Neuron (in vitro differentiated cells): ENCODE data around the gene RAPGEF4.
"Not testable (repeated sequence)": the region's sequence is repeated elsewhere in the genome, so short reads cannot be mapped to it uniquely, and the experiment has no call there.

ENCODE experiments used
- H2AFZ ChIP-seq: one replicate; pipeline ENCODE4 v1.6.1; 2013; ENCODE audit warnings: low read depth, mild to moderate bottlenecking, inconsistent platforms, low read length, moderate library complexity
- H3K27me3 ChIP-seq: one replicate; pipeline ENCODE4 v1.6.1; 2013; ENCODE audit warnings: low read length; ENCODE audit not compliant: insufficient read depth
- H3K36me3 ChIP-seq: one replicate; pipeline ENCODE4 v1.6.1; 2013; ENCODE audit warnings: low read length; ENCODE audit not compliant: insufficient read depth
- H3K4me1 ChIP-seq: one replicate; pipeline ENCODE4 v1.6.1; 2013; ENCODE audit warnings: low read length; ENCODE audit not compliant: insufficient read depth
- H3K4me3 ChIP-seq: 2 replicates; pipeline ENCODE4 v1.5.1; 2013; ENCODE audit warnings: mild to moderate bottlenecking, low read length, moderate library complexity
- H3K9me3 ChIP-seq: one replicate; pipeline ENCODE4 v1.6.1; 2013; ENCODE audit warnings: low read length

Gene RAPGEF4

GRCh38 chr2:173086518-173087213 lies 351.0 kb downstream of the RAPGEF4 start:
- peaks cover 2% of the 10 kb centered on the region for H3K9me3 ChIP-seq
- H3K36me3 ChIP-seq, result peaks cover 3% of the 10 kb centered on the region
- no peaks in the 10 kb centered on the region for H3K27me3 ChIP-seq
- no peak overlapping the region for H3K4me3 ChIP-seq
- no peak overlapping the region for H2AFZ ChIP-seq
- H3K4me1 ChIP-seq, result no peaks in the 10 kb centered on the region

GRCh38 chr2:173087214-173087581 lies 351.6 kb downstream of the RAPGEF4 start:
- H2AFZ ChIP-seq, result no peak overlapping the region
- no peaks in the 10 kb centered on the region for H3K4me1 ChIP-seq
- H3K9me3 ChIP-seq, result no peaks in the 10 kb centered on the region
- no peak overlapping the region for H3K4me3 ChIP-seq
- H3K36me3 ChIP-seq, result peaks cover 6% of the 10 kb centered on the region
- H3K27me3 ChIP-seq, result no peaks in the 10 kb centered on the region

GRCh38 chr2:173087793-173088496 lies 352.3 kb downstream of the RAPGEF4 start:
- Histone ChIP-seq H3K36me3 (peaks cover 10% of the 10 kb centered on the region), H3K9me3 (no peaks in the 10 kb centered on the region), H3K4me3 (no peak overlapping the region), H3K27me3 (no peaks in the 10 kb centered on the region), H2AFZ (no peak overlapping the region), H3K4me1 (no peaks in the 10 kb centered on the region)

GRCh38 chr2:173090276-173090877 lies 354.7 kb downstream of the RAPGEF4 start:
- H3K36me3 ChIP-seq, result peaks cover 12% of the 10 kb centered on the region
- H3K27me3 ChIP-seq, result no peaks in the 10 kb centered on the region
- H3K4me1 ChIP-seq, result no peaks in the 10 kb centered on the region
- H3K9me3 ChIP-seq, result no peaks in the 10 kb centered on the region
- H3K4me3 ChIP-seq, result no peak overlapping the region
- no peak overlapping the region for H2AFZ ChIP-seq

- Histone ChIP-seq H3K9me3 (no peaks in the 10 kb centered on the region), H3K36me3 (peaks cover 12% of the 10 kb centered on the region), H2AFZ (no peak overlapping the region), H3K27me3 (no peaks in the 10 kb centered on the region), H3K4me1 (no peaks in the 10 kb centered on the region), H3K4me3 (no peak overlapping the region)
Measured at GRCh38 chr2:173090973-173091660, 355.5 kb downstream of the RAPGEF4 start.

GRCh38 chr2:173091910-173092309 lies 356.3 kb downstream of the RAPGEF4 start:
- Histone ChIP-seq H3K27me3 (no peaks in the 10 kb centered on the region), H2AFZ (no peak overlapping the region), H3K4me1 (no peaks in the 10 kb centered on the region), H3K36me3 (peaks cover 12% of the 10 kb centered on the region), H3K4me3 (no peak overlapping the region), H3K9me3 (no peaks in the 10 kb centered on the region)

- H3K9me3 ChIP-seq, result no peaks in the 10 kb centered on the region
- peaks cover 12% of the 10 kb centered on the region for H3K36me3 ChIP-seq
- H3K4me1 ChIP-seq, result no peaks in the 10 kb centered on the region
- H2AFZ ChIP-seq, result no peak overlapping the region
- no peaks in the 10 kb centered on the region for H3K27me3 ChIP-seq
- no peak overlapping the region for H3K4me3 ChIP-seq
Measured at GRCh38 chr2:173092844-173093402, 357.3 kb downstream of the RAPGEF4 start.

- H3K9me3 ChIP-seq, H3K27me3 ChIP-seq, H3K4me1 ChIP-seq, H2AFZ ChIP-seq, H3K4me3 ChIP-seq: not testable (repeated sequence)
- peaks cover 12% of the 10 kb centered on the region for H3K36me3 ChIP-seq
Measured at GRCh38 chr2:173093617-173094016, 358.0 kb downstream of the RAPGEF4 start.

GRCh38 chr2:173094731-173095130 lies 359.1 kb downstream of the RAPGEF4 start:
- Histone ChIP-seq H3K9me3 (no peaks in the 10 kb centered on the region), H3K4me3 (no peak overlapping the region), H3K36me3 (peaks cover 12% of the 10 kb centered on the region), H3K4me1 (no peaks in the 10 kb centered on the region), H3K27me3 (no peaks in the 10 kb centered on the region), H2AFZ (no peak overlapping the region)

- no peak overlapping the region for H2AFZ ChIP-seq
- H3K4me3 ChIP-seq, result no peak overlapping the region
- H3K27me3 ChIP-seq, result no peaks in the 10 kb centered on the region
- no peaks in the 10 kb centered on the region for H3K4me1 ChIP-seq
- H3K9me3 ChIP-seq, result no peaks in the 10 kb centered on the region
- H3K36me3 ChIP-seq, result peaks cover 12% of the 10 kb centered on the region
Measured at GRCh38 chr2:173095356-173095755, 359.7 kb downstream of the RAPGEF4 start.

- H2AFZ ChIP-seq, result no peak overlapping the region
- H3K27me3 ChIP-seq, result no peaks in the 10 kb centered on the region
- no peaks in the 10 kb centered on the region for H3K36me3 ChIP-seq
- no peaks in the 10 kb centered on the region for H3K9me3 ChIP-seq
- H3K4me1 ChIP-seq, result no peaks in the 10 kb centered on the region
- no peak overlapping the region for H3K4me3 ChIP-seq
Measured at GRCh38 chr2:173099271-173099670, 363.6 kb downstream of the RAPGEF4 start.

- Histone ChIP-seq H3K4me1 (no peaks in the 10 kb centered on the region), H3K9me3 (no peaks in the 10 kb centered on the region), H2AFZ (no peak overlapping the region), H3K4me3 (no peak overlapping the region), H3K27me3 (no peaks in the 10 kb centered on the region), H3K36me3 (no peaks in the 10 kb centered on the region)
Measured at GRCh38 chr2:173099804-173100203, 364.2 kb downstream of the RAPGEF4 start.

- no peak overlapping the region for H2AFZ ChIP-seq
- no peaks in the 10 kb centered on the region for H3K36me3 ChIP-seq
- H3K9me3 ChIP-seq, result no peaks in the 10 kb centered on the region
- H3K4me3 ChIP-seq, result no peak overlapping the region
- no peaks in the 10 kb centered on the region for H3K27me3 ChIP-seq
- no peaks in the 10 kb centered on the region for H3K4me1 ChIP-seq
Measured at GRCh38 chr2:173101687-173102086, 366.0 kb downstream of the RAPGEF4 start.
